NCI-H146 treated with DMSO at 0.1 percent for 48 hours (cell line): ENCODE results near the gene PRCP.

ENCODE experiments used
- DNase-seq: peaks from one replicate; lab custom pipeline; 2025; ENCODE audit not compliant: unreplicated experiment; lab: John Stamatoyannopoulos, UW

The PRCP gene

GRCh38 chr11:82832983-82833382 lies 67.2 kb downstream of the PRCP start:
- DNase-seq: no peak

- DNase-seq: no peak
These were observed 68.9 kb downstream of the PRCP start for GRCh38 chr11:82831364-82831763.

GRCh38 chr11:82830746-82831145 lies 69.5 kb downstream of the PRCP start:
- DNase-seq: no peak

GRCh38 chr11:82829101-82829500 lies 71.1 kb downstream of the PRCP start:
- no peak for DNase-seq

GRCh38 chr11:82828472-82828871 lies 71.8 kb downstream of the PRCP start:
- DNase-seq: no peak

GRCh38 chr11:82826526-82826925 lies 73.7 kb downstream of the PRCP start:
- DNase-seq: no peak

GRCh38 chr11:82823647-82824619 lies 76.3 kb downstream of the PRCP start:
- peak; percentile 25 for DNase-seq

GRCh38 chr11:82818409-82819043 lies 81.7 kb downstream of the PRCP start:
- peak; percentile 30 for DNase-seq

- DNase-seq: no peak
These were observed 84.8 kb downstream of the PRCP start for GRCh38 chr11:82815406-82815805.

GRCh38 chr11:82814379-82814778 lies 85.9 kb downstream of the PRCP start:
- no peak for DNase-seq

GRCh38 chr11:82811369-82811768 lies 88.9 kb downstream of the PRCP start:
- peak; percentile 18 for DNase-seq

GRCh38 chr11:82810738-82811137 lies 89.5 kb downstream of the PRCP start:
- no peak for DNase-seq

GRCh38 chr11:82810326-82810725 lies 89.9 kb downstream of the PRCP start:
- DNase-seq: no peak

- no peak for DNase-seq
These were observed 92.6 kb downstream of the PRCP start for GRCh38 chr11:82807646-82808045.

- no peak for DNase-seq
These were observed 97.5 kb downstream of the PRCP start for GRCh38 chr11:82802710-82803109.

- DNase-seq: no peak
These were observed 103.0 kb downstream of the PRCP start for GRCh38 chr11:82796998-82797961.

GRCh38 chr11:82794490-82794889 lies 105.7 kb downstream of the PRCP start:
- DNase-seq: no peak

GRCh38 chr11:82792822-82793569 lies 107.2 kb downstream of the PRCP start:
- DNase-seq: no peak

GRCh38 chr11:82792319-82792718 lies 107.9 kb downstream of the PRCP start:
- DNase-seq: no peak

- DNase-seq: no peak
These were observed 108.5 kb downstream of the PRCP start for GRCh38 chr11:82791779-82792178.
